ENCODE data around the gene HDLBP.

- TF ChIP-seq CTCF (conservative IDR thresholded peaks at IDR 0.05; ENCODE audit: low read depth in 2 of 2) (no peak), CREB1 (CRISPR knock-in tag; IDR thresholded peaks at IDR 0.05; ENCODE audit: low read depth) (no peak), REST (IDR thresholded peaks at IDR 0.05; ENCODE audit: unreplicated experiment) (no peak), JUNB (IDR thresholded peaks at IDR 0.05; ENCODE audit: unreplicated experiment) (no peak), POLR2AphosphoS5 (IDR thresholded peaks at IDR 0.05; ENCODE audit: low read depth) (no peak), EZH2phosphoT487 (IDR thresholded peaks at IDR 0.05; ENCODE audit: unreplicated experiment) (no peak)
Measured at GRCh38 chr2:241190291-241190981, 125.0 kb downstream of the HDLBP start.
